Amniotic epithelial cell (primary cell): ENCODE data around the gene FAM124A.

ENCODE experiments used
- DNase-seq: peaks from one replicate; pipeline ENCODE4 v3.0.0-alpha.2; 2010; ENCODE audit warnings: low read depth

FAM124A gene

DNA sequence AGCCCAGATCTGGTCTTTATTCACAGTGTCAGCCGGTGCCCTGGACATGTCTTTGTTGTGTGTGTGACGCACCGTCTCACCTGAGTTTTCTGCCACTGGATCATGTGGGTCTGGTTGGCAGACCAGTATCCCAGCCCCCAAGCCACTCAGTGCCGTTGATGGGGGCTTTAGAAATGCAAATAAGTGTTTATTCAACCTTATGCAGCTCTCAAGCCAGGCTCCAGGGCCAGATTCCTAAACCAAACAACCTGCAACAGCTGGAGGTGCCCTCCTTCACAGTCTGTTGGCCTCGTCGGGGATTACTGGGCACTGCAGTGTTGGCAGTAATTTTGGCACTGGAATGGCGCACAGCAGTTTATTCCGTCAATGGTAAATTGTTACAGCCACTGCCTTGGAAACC lies 21.6 kb downstream of the FAM124A start:
- DNase-seq, result no peak

DNA sequence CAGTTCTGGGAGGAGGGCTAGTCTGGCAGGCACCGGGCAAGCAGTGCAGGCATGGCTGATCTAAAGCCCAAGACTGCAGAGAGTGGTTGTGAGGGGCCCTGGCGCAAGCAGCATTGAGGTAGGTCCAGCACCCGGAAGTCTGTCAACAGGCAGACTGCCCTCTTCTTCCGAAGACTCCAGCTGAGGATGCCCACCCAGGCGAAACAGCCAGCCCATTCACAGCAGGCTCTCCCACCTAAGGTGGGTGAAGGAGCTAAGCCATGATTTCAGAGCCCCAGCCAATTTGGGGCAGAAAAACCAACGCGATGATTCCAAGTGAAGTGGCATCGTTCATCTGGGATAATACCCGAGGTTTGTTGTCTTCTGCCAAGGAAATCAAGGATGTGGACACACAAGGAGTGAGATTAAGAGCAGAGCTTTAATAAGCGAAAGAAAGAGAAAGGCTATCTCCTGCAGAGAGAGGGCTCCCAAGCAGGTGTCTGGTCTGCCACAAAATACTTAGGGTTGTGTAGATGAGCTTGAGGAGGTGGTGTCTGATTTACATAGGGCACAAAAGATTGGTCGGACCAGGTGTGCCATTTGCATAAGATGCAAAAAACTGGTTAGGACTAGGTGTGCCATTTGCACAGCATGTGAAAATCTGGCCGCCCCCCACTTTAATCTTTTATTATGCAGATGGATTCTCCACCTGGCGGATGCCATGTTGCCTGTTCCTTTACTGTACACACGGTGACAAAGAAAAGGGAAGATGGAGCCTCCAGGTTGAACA lies 22.6 kb downstream of the FAM124A start:
- no peak for DNase-seq

DNA sequence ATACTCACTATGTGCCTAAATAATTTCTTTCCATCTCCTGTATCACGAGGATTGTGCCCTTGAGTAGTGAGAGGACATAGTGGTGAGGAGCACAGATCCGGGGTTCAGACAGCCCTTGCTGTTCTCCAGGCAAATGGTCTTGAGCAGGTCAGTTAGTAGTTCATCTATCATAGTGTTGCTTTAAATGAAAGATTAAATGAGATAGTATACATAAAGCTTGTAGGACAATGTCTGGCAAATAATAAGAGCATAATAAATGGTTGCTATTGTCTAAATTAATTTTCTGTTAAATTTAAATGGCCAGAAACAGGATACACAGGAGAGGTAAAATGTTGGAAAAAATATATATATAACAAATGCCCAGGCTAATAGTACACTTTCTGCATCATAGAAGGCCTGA lies 23.4 kb downstream of the FAM124A start:
- DNase-seq, result no peak

- no peak for DNase-seq
Observed at GRCh38 chr13:51246025-51246417, 23.8 kb downstream of the FAM124A start.

DNA sequence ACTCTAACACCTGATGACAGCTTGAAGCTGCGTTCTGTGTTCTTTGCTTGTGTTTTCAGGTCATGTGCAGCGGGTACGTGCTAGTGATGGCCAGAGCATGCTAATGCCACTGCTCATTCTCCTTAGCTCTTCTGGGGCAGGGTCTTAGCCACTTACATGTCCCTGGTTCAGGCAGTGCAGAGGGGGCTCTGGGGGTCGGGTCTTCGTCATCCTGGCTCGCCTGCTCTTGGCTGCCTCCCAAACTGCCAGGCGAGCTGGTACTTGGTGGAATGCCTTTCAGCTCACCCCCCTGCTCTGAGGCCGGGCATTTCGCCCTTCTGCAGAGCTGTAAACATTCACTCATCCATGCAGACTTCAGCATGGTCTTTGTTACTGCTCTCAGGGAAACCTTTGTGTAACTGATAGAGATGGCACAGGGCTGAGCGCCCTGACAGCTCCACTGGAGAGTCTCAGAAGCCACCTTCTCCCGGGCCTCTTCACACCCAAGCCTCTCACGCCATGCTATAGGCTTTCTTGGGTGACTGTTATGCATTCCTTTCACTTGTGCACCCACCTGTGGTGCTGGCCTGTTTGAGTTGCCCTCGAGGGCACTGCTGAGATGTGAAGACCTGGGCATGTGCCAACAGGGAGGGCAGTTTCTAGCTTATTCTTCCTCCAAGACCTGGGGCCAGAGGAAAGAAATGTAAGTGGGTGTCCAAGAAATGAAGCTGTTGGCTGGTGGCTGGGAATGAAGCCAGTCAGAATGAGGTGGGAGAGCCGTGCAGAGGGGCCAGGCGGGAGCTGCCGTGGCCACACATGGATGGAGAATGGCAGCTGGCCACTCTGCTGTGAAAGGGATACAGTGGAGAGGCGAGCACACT lies 24.4 kb downstream of the FAM124A start:
- DNase-seq, result no peak

- DNase-seq, result no peak
Observed at GRCh38 chr13:51249255-51249654, 27.1 kb downstream of the FAM124A start.

- no peak for DNase-seq
Observed at GRCh38 chr13:51249770-51250741, 27.9 kb downstream of the FAM124A start.

- DNase-seq, result no peak
Observed at GRCh38 chr13:51251480-51251879, 29.3 kb downstream of the FAM124A start.

DNA sequence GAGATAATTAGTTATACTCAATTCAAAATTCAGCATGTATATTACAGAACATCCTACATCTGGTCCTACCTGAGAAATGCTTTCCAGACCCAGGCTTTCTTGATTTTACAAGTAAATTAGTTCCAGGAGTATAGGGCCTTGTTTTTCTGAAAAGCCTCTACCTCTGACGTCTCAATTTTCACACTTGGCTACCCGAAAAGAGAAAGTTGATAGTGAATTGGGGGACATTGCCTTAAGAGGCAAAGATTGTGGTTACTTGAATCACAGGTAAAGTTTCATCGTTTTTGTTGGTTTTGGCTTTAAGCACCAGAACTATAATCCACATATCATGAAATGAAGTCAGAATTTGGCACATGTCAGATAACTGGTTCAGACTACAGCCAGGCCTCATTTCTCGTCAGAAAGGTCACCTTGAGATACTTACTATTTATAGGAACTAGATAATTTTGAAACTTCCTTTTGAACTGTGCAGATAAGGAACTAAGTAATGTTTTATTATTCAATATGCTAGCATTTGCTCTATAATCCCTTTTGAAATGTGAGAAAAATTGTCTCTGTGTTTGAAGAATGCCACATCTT lies 30.8 kb downstream of the FAM124A start:
- no peak for DNase-seq

DNA sequence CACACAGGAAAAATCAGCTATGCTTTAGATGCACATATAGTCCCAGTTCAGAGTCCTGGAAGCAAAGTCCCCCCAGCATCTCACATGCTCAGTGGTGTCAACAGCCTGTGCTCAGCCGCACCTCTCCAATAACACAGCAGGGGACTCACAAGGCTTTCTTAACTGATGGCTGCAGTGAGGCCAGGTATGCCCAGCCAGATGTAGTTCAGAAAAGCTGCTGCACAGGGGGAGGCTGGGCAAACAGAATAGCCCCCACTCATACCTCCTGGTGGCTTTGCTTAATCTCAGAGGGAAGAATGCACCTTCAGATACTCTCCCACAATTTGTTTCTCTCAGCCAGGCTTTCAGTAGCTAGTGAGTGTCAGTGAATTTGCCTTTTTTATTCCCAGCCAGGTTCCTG lies 33.4 kb downstream of the FAM124A start:
- DNase-seq, result no peak

DNA sequence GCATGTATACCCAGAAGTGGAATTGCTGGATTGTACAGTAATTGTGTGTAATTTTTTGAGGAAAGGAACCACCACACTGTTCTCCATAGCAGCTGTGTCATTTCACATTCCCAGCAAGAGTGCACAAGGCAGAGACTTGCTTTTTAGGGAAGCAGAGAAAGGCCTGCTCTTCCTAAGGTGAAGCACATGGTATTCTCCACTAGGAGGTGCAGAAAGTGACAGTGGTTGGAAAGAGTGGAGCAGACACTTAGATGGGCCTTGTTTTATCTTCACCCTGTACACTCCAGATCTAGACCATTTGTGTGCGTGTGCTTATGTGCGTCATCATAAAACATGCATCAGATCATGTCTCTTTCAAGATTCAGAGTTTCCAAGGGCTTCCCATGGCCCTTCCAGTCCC lies 35.0 kb downstream of the FAM124A start:
- no peak for DNase-seq

DNA sequence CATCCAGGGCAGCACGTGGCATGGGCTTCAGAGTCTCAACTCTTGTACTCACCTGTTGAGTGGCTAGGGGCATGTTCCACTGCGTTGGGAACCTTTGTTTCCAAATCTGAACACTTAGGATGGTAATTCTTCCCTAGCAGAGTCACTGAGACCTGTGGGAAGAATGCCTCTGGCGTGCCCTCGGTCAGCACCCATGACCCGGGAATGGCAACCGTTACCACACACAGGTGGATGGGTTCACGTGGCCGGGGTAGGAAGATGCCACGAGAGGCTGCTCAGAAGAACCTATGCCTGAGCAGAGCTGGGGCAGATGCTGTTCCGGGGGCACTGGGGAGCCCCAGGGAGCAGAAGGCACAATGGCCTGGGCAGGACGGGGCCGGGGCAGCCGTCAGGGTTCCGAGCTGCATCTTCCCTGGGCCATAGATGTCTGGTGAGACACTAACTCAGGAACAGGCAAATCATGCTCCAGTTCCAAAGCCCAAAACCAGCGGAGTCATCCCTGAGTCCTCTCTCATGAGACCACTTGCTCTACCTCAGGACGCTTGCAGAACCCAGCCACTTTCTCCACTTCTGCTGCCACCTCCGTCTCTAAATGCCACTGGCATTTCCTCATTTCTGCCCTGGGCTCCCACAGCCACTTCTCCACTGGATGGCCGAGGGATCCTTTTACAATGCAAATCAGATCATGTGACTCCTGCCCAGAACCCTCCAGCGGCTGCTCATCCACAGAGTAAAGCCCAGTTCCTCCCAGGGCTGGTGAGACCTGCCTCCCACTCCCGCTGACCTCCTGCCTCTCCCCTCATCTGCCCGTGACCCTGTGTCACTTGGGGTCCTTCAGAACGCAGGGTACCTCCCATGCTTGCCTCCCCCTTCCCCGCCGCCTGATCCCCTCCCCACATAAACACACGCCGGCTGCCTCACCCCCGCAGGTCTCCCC lies 36.7 kb downstream of the FAM124A start:
- DNase-seq, result no peak

DNA sequence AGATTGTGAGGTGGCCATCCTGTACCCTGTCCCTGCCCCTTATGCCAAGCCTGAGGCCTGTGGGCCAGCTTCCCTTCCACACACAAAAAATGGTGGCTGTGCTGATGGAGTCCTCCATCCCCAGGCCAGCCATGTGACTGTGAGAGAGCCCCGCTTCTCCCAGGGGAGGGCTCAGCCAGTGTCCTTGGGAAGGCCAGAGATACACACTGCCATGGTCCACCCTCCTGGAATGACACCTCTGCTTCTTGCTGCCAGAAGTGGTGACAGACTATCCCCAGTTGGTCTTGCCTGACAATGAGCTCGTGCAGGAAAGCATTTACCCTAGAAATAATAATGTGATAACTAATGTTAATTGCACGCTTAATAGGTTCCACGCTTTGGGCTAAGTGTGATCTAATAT lies 38.0 kb downstream of the FAM124A start:
- no peak for DNase-seq

GRCh38 chr13:51261610-51262249 lies 39.5 kb downstream of the FAM124A start:
- no peak for DNase-seq

DNA sequence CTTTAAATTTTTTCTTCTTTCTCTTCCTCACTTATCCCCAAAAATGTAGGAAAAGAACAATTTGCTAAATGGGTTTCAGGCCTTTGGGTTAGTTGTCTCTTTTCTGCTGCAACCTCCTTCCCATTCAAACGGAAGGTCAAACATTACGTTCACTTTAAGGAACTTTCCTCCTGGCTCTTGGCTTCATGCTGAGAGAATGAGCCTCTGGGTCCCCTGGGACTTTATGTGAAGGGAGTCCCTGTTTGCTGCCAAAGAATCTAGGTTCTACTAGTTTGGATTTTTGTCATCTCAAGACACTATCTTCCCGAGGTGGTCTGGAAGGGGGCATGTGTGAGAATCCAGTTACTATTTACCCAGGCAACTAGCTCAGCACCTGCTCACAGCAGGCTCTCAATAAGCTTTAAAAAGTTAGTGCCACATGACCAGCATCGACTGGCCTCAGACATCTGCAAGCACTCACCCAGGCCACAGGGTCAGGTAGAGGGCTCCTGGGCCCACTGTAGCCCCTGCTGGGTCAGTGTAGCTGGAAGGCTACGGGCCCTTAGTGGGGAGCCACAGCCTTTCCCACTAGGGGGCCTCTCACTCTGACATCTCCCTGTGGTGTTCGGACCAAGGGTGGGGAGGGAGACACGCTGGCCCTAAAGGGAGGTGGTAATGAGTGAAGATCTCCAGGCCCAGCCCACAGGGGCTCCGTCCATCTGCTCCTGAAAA lies 40.5 kb downstream of the FAM124A start:
- no peak for DNase-seq

DNA sequence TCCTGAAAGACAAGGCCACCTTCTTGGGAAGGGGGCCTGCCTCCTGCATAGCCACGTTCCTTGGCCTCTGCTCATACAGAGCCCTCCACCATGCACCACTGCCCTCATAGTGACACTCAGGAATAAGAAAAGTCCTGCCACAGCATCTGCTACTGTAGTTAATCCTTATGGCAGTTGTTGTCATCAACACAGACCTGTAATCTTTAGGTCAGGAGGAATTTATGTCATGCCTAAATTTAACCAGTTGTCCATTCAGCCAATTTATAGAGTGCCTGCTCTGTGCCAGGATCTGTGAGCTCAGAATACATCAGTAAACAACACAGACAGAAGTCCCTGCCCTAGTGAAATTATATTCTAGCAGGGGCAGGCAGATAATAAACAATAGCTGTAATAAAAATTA lies 44.4 kb downstream of the FAM124A start:
- DNase-seq, result no peak

GRCh38 chr13:51267622-51268021 lies 45.4 kb downstream of the FAM124A start:
- peak; percentile 36 for DNase-seq

- DNase-seq, result peak; percentile 86
Observed at GRCh38 chr13:51269039-51269438, 46.8 kb downstream of the FAM124A start.

DNA sequence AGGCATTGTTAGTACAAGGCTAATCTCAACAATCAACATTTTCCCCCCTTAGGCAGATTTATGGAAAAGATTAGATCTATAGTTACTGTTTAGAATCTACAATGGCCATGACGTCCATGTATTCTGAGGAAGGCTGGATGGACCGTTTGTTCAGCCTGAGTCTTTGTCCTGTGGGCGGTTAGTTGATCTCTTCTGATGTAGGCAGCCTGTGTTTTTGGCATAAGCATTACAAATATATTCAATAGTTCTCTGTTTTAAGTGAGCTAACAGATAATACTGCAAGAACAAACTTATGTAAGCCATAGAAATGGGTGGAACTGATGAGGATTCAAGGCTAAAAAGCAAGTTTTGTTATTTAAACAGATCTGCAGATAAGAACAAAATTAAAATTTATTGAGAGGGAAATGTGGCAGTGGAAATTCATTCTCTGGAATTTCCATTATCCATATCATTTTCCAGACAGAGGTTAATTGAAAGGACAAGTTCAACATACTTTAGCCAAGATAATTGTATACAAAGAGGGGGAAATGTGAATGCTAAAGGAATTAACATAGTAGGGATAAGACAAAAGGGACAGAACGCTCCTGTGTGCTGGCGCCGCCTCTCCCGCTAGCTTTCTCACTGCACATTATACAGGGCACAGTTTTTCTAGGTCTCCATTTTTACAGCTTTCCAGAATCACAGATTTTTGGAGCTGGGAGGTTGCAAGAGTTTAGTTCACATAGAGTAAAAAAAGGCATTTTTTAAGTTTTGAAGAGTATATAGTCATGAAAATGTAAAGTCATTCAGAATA lies 48.6 kb downstream of the FAM124A start:
- DNase-seq, result no peak
